ENCODE results near the gene NPIPB13.
"Not testable (repeated sequence)": the region's sequence is repeated elsewhere in the genome, so short reads cannot be mapped to it uniquely, and the experiment has no call there.

The NPIPB13 gene

DNA sequence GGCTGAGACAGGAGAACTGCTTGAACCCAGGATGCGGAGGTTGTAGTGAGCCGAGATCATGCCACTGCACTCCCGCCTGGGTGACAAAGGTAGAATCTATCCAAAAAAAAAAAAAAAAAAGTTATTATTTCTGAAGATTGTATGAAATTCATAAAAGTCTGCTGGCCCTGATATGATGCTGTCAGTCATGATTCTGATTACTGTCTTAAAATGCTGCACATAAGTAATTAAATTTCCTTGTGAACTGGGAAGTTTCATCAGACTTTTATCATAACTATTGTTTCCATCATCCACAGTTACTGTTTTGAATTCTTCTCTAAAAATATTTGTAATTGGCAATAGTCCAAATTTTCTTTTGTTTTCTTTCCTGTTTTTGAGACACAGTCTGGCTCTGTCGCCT lies at the start of gene NPIPB13:
Gene NPIPB13 (minus strand): TSS at position 101 of the 400 bp plus-strand sequence. CDS start 2,906 bp downstream, outside the sequence.
- DNase-seq: not testable (repeated sequence)

DNA sequence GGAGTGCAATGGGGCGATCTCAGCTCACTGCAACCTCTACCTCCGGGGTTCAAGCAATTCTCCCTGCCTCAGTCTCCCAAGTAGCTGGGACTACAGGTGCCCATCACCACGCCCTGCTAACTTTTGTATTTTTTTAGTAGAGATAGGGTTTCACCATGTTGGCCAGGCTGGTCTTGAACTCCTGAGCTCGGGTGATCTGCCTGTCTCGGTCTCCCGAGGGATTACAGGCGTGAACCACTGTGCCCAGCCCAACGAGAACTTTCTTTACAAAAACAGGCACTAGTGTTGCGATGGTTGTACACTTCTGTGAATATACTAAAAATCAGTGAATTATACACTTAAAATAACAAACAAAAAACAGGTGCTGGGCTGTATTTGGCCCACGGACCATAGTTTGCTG lies 34.1 kb upstream of the NPIPB13 start:
- DNase-seq: not testable (repeated sequence)

DNA sequence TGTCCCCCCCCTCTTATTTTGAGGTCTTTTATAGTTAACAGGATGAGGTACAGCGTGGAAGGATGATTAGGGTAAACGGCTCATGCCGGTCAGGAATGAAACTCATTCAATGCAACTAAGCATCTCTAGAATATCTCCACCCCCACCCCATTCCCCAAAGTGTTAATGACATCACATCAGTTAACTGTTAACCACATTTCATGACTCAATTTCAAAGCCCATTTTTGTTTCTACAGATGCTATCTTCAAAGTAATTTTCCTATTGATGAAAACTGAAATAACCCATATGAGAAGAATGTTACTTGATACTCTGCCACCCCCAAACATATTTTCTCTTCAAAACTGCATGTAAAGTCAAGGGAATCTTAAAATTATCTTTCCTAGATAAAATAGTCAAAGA lies 30.2 kb upstream of the NPIPB13 start:
- DNase-seq: not testable (repeated sequence)

DNA sequence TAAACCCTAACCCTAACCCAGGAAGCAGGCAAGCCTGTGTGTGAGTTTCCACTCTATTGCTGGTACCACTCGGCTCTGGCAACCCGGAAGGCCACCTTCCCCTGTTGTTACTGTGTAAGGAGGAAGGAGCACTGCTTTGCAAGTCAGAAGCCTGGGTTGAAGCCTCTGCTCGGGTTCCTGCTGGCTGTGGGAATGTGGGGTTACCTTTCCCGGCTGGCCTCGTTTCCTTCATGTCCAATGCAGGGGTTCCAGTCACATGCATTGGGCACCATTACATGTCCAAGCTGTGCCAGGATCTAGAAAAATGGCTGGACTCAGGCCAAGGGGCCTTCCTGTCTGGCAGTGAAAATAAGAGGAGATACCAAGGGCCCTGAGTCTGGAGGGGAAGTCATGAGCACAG lies 31.2 kb downstream of the NPIPB13 start:
- DNase-seq: not testable (repeated sequence)

DNA sequence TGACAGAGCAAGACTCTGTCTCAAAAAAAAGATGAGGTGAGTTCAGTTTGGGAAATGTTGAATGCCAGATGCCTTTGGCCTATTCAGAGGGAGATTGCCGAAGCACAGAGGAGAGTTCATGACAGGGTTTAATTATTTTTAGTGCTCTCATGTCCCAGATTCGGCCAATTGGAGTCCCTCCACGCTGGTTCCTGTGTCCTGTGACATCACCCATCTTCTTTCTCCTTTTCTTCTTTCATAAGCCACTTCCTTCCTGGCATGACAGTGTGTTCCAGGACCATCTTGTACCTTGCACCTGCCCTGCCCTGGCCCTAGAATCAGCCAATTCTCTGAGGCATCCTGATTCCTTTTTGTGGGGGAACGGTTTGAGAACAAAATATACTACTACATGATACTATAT lies 36.9 kb downstream of the NPIPB13 start:
- not testable (repeated sequence) for DNase-seq

DNA sequence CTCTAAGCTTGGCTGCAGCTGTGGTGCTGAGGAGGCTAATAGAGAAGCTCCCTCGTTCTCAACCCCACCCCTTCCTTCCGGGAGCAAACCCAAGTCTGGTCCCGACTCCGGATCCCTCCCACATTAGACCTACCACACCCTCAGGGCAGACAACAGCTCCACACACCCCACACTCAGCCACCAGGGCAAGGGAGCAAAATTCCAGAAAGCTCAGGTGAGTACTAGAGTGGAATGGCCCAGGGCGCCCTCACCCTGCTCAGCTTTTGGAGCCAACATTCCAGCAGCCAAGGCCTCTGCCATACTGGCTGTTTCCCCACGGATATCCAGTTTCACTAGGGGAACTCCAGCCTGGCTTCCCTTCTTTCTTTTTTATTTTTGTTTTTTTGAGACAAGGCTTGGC lies 39.2 kb downstream of the NPIPB13 start:
- not testable (repeated sequence) for DNase-seq

DNA sequence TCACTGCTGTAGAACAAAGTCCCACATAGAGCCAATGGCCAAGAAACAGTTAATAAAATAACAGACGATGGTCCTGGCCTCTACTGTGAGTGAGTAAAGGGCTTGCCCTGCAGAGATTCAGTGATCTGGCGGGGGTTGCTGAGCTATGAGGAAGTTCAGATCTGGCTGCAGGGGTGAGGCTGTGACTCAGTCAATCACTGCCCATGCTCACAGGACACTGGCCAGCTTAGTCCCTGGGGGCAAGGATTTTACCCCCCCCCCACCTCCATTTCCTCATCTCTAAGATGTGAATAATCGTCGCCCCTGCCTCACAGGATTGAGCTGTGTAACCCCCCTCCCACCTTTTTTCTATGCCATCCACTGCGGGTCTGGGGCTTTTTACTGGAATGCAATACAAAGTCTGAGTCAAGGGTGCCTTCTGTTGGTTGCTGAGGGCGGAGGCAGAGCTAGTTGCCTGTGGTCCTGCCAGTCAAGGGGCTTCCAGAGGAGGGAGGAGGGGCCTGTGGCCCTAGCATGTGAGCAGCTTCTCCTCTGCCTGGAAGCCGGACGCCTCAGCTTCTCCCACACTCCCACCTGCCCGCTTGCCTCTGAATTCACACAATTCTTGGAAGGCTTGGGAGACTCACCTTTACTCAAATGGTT lies 41.1 kb downstream of the NPIPB13 start:
- DNase-seq: not testable (repeated sequence)

DNA sequence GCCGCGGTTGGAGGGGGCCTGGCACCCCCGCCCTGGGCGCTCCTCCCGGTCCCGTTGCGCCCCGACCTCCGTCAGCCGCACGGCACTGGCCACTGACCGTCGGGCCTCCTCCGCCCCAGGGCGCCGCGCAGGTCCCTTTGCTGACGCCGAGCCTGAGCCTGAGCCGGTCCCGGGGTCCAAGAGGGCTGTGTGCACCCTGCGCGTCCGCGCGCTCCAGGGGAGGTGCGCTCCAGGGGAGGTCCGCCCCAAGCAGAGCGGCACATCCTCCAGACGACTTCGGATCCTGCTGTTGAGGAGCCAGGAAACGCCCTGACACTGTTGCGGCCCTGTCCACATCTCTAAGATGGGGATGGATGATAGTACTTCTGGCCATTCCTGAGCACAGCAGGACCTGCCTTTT lies 42.0 kb downstream of the NPIPB13 start:
- not testable (repeated sequence) for DNase-seq

DNA sequence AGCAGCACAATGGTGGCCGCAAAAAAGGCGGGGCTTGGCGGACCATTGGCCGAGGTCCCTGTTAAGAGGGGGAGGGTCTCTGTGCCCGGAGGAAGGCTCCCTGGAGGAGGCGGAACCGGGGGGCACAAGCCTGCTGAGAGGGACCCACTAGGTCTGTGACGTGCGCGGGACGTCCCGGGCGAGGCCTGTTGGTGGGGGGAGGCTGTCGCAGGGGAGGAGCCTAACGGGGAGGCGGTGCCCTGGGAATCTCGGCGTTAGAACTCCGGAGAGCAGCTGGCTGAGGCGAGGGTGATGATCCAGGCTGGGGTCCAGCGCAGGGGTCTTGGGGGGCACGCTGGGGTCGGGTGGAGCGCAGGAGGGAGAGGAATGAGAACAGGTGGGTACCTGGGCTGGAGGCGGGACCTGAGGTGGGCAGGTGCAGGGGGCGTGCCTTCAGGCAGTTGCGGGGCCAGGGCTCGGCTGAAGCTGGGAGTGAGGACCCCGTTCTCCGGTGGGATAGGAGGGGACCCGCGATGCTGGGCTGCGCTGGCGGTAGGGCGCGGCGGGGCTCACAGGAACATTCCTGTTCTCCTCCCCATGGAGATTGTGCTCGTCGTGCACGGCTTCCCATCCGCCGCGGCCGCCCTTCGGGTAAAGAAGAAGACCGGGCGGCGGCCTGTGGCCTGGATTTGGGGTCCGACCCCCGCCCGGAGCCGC lies 42.6 kb downstream of the NPIPB13 start:
- DNase-seq: not testable (repeated sequence)

DNA sequence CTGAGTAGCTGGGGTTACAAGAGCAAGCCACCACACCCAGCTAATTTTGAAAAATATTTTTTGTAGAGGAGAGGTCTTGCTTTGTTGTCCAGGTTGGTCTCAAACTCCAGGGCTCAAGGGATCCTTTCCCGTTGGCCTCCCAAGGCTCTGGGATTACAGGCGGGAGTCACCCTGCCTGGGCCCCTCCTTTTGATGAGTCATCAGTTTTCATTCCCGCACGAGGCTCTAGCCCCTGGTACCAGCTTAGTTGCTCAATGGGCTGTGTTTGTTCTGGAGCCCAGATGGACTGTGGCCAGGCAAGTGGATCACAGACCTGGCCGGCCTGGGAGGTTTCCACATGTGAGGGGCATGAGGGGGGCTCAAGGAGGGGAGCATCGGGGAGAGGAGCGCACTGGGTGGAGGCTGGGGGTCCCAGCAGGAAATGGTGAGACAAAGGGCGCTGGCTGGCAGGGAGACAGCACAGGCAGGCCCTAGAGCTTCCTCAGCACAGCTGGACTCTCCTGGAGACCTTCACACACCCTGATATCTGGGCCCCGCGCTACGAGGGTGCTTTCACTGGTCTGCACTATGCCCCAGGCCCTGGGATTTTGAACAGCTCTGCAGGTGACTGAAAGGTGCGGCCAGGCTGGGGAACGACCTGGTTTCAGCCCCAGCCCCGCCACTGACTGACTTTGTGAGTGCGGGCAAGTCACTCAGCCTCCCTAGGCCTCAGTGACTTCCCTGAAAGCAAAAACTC lies 48.5 kb downstream of the NPIPB13 start:
- not testable (repeated sequence) for DNase-seq

DNA sequence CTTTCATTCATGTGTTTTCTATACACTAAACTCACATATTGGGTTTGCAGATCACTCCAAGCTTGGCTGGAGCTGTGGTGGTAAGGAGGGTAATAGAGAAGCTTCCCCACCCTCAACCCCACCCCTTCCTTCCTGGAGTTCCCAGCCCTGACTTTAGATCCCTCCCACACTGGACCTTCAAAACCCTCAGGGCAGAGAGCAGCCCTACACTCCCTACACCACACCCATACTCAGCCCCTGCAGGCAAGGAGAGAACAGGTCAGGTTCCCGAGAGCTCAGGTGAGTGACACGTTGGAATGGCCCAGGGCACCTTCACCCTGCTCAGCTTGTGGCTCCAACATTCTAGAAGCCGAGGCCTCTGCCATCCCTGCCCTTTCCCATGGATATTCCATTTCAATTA lies 49.2 kb downstream of the NPIPB13 start, which contains the start of gene SULT1A3:
Gene SULT1A3 (plus strand): TSS at position 207 of the 400 bp plus-strand sequence. CDS start 1,474 bp downstream, outside the sequence.
- DNase-seq: not testable (repeated sequence)

Data from NK-92 treated with Interleukin-12 subunit alpha and Interleukin-12 subunit beta, amount 100 ng/mL, for 24 hours (cell line).